Endodermal cell (in vitro differentiated cells): ENCODE data around the gene NCOA3. TPM values are rescaled to one million over a fixed set of nuclear protein-coding genes. Genes with fewer than 3 reads are reported as not detected.
A peak's percentile ranks its signal among the peaks of the same experiment; 100 is the strongest.

Experiments used
- DNase-seq: peaks from one replicate; pipeline ENCODE4 v3.0.0-alpha.2; 2017
- H3K27ac ChIP-seq: 2 replicates; pipeline ENCODE4 v1.5.1; 2013; ENCODE audit warnings: mild to moderate bottlenecking, low read depth, low read length, moderate library complexity
- H3K27me3 ChIP-seq: 2 replicates; pipeline ENCODE4 v1.6.1; 2013; ENCODE audit warnings: mild to moderate bottlenecking, low read length, moderate library complexity; ENCODE audit not compliant: insufficient read depth, control insufficient read depth, poor library complexity, severe bottlenecking
- H3K36me3 ChIP-seq: 2 replicates; pipeline ENCODE4 v1.7.0; 2013; ENCODE audit warnings: mild to moderate bottlenecking, low read length, moderate library complexity; ENCODE audit not compliant: control insufficient read depth, insufficient read depth
- H3K4me1 ChIP-seq: one replicate; pipeline ENCODE4 v1.7.0; 2013; ENCODE audit warnings: low read length; ENCODE audit not compliant: control insufficient read depth, insufficient read depth
- H3K4me3 ChIP-seq: 2 replicates; pipeline ENCODE4 v1.5.1; 2013; ENCODE audit warnings: mild to moderate bottlenecking, low read length, moderate library complexity
- H3K9ac ChIP-seq: 2 replicates; pipeline ENCODE4 v1.6.1; 2013; ENCODE audit warnings: mild to moderate bottlenecking, low read length, moderate library complexity; ENCODE audit not compliant: poor library complexity, severe bottlenecking; ENCODE audit errors: extremely low read depth
- H3K9me3 ChIP-seq: 2 replicates; pipeline ENCODE4 v1.6.1; 2013; ENCODE audit warnings: mild to moderate bottlenecking, low read length, moderate library complexity; ENCODE audit not compliant: control insufficient read depth
- H3K27ac Mint-ChIP-seq: 2 replicates; pipeline ENCODE4 v1.8.0; 2020; ENCODE audit warnings: mixed read lengths
- H3K27me3 Mint-ChIP-seq: 2 replicates; pipeline ENCODE4 v1.8.0; 2021; ENCODE audit warnings: mild to moderate bottlenecking, mixed read lengths; ENCODE audit not compliant: insufficient read depth
- H3K36me3 Mint-ChIP-seq: 2 replicates; pipeline ENCODE4 v1.8.0; 2020; ENCODE audit warnings: low read depth, mixed read lengths
- H3K4me1 Mint-ChIP-seq: 2 replicates; pipeline ENCODE4 v1.8.0; 2020; ENCODE audit warnings: mixed read lengths
- H3K4me3 Mint-ChIP-seq: 2 replicates; pipeline ENCODE4 v1.8.0; 2020; ENCODE audit warnings: mild to moderate bottlenecking, moderate library complexity, mixed read lengths
- H3K9me3 Mint-ChIP-seq: 2 replicates; pipeline ENCODE4 v1.8.0; 2020; ENCODE audit warnings: mild to moderate bottlenecking, mixed read lengths
- CTCF ChIP-seq: fragments of 200-600 bp; sonication (generic); conservative IDR thresholded peaks from 2 replicates; pipeline ENCODE4 v1.5.0; 2021; ENCODE audit warnings: antibody characterized with exemption, mild to moderate bottlenecking
- WGBS, 2 experiments: methylation state at CpG; one replicate each; pipeline versions ENCODE4 v1.1.5 to v1.1.7; 2013; ENCODE audit warnings: missing lambda C conversion rate in 2 of 2, mixed read lengths in 1 of 2; ENCODE audit not compliant: insufficient coverage in 1 of 2, insufficient read length in 1 of 2; 5-methylcytosine and 5-hydroxymethylcytosine counted together
- long read RNA-seq, 4 experiments: library from polyadenylated mRNA in 2 of 4; library from RNA in 1 of 4; library from capped mRNA in 1 of 4; stranded (forward) in 3 of 4; unstranded in 1 of 4; transcript quantifications; one replicate each; pipeline ENCODE4 v2.0.0, GENCODE V29; 2020 to 2021; ENCODE audit warnings: inconsistent platforms in 1 of 4
- polyA plus RNA-seq, 2 experiments: library from polyadenylated mRNA; stranded (reverse); fragments of 50-300 nt; gene quantifications; one replicate each; pipeline ENCODE4 v1.2.3, GENCODE V29; 2013
- total RNA-seq, 2 donors: library from RNA; stranded (reverse); fragmentation: NEBNext Ultra II Directional in 1 of 2; extraction: Animal tissue kit (Norgen Biotek cat#: 25700) in 1 of 2; gene quantifications; 2 replicates in 1 of 2; 3 replicates in 1 of 2; pipeline ENCODE4 v1.2.1, GENCODE V29; 2021

Gene NCOA3
- total RNA-seq, result 10 to 100 TPM; 38.6 TPM
- 15.2 TPM for polyA plus RNA-seq (2013, experiment 1 of 2)
- 14.4 TPM for polyA plus RNA-seq (2013, experiment 2 of 2)
- long read RNA-seq, experiment 1, partial matches to known transcripts, result 1 of 7 reads
- long read RNA-seq, experiment 1, other reads (novel, unspliced or antisense), result 6 of 7 reads
- long read RNA-seq, experiment 2, full-length matches to known transcripts, result 4 of 27 reads
- long read RNA-seq, experiment 2, partial matches to known transcripts, result 6 of 27 reads
- long read RNA-seq, experiment 2, other reads (novel, unspliced or antisense), result 17 of 27 reads
- long read RNA-seq, experiment 3, full-length matches to known transcripts, result 5 of 28 reads
- long read RNA-seq, experiment 3, partial matches to known transcripts, result 10 of 28 reads
- long read RNA-seq, experiment 3, other reads (novel, unspliced or antisense), result 13 of 28 reads
- long read RNA-seq, experiment 4, partial matches to known transcripts, result 2 of 5 reads
- long read RNA-seq, experiment 4, other reads (novel, unspliced or antisense), result 3 of 5 reads

GRCh38 chr20:47501482-47502270, at the start of gene NCOA3:
NCOA3 (plus strand) TSS chr20:47501887; CDS start chr20:47622248, 120,361 bp downstream.
- Histone ChIP-seq H3K4me1 (peaks cover 4% of the 10 kb centered on the region), H3K27me3 (no peaks in the 10 kb centered on the region), H3K9ac (peak within 1 kb of the TSS; percentile 91), H3K4me3 (peak within 1 kb of the TSS; percentile 83), H3K27ac (peak within 1 kb of the TSS; percentile 88), H3K9me3 (no peaks in the 10 kb centered on the region), H3K36me3 (no peaks in the 10 kb centered on the region)
- Mint-ChIP-seq H3K9me3 (no peaks in the 10 kb centered on the region), H3K27ac (peak within 1 kb of the TSS; percentile 97), H3K36me3 (no peaks in the 10 kb centered on the region), H3K4me1 (peaks cover 34% of the 10 kb centered on the region), H3K4me3 (peak within 1 kb of the TSS; percentile 94), H3K27me3 (no peaks in the 10 kb centered on the region)
- WGBS, 2 experiments, result 2 to 5% methylated on average over 21 to 74 of the region's 74 CpGs
- DNase-seq, result peak; percentile 99
- peak; percentile 56 for TF ChIP-seq CTCF

- Histone ChIP-seq H3K9me3 (no peaks in the 10 kb centered on the region), H3K4me1 (peaks cover 2% of the 10 kb centered on the region), H3K36me3 (no peaks in the 10 kb centered on the region), H3K9ac (no peak overlapping the region), H3K4me3 (no peak overlapping the region), H3K27me3 (no peaks in the 10 kb centered on the region), H3K27ac (no peak overlapping the region)
- Mint-ChIP-seq H3K27me3 (no peaks in the 10 kb centered on the region), H3K9me3 (no peaks in the 10 kb centered on the region), H3K4me3 (no peak overlapping the region), H3K4me1 (peaks cover 14% of the 10 kb centered on the region), H3K36me3 (no peaks in the 10 kb centered on the region), H3K27ac (peak overlapping the region; percentile 78)
- 100% methylated on average over 1 of the region's 1 CpG for WGBS, 2 experiments
- no peak for TF ChIP-seq CTCF
- DNase-seq, result no peak
These were observed 48.9 kb upstream of the NCOA3 start for GRCh38 chr20:47452736-47453161.

GRCh38 chr20:47453167-47453782, 48.4 kb upstream of the NCOA3 start:
- no peaks in the 10 kb centered on the region for H3K9me3 ChIP-seq
- Mint-ChIP-seq H3K27me3 (no peaks in the 10 kb centered on the region), H3K4me3 (no peak overlapping the region), H3K27ac (peak overlapping the region; percentile 78), H3K36me3 (no peaks in the 10 kb centered on the region), H3K9me3 (no peaks in the 10 kb centered on the region), H3K4me1 (peaks cover 14% of the 10 kb centered on the region)
- no peaks in the 10 kb centered on the region for H3K27me3 ChIP-seq
- no peak for DNase-seq
- WGBS, 2 experiments, result 77% methylated on average over 3 of the region's 4 CpGs
- peaks cover 2% of the 10 kb centered on the region for H3K4me1 ChIP-seq
- H3K36me3 ChIP-seq, result no peaks in the 10 kb centered on the region
- H3K27ac ChIP-seq, result no peak overlapping the region
- no peak overlapping the region for H3K4me3 ChIP-seq
- TF ChIP-seq CTCF, result no peak
- H3K9ac ChIP-seq, result no peak overlapping the region
